Epithelial cell of esophagus (primary cell): ENCODE measurements around the gene COQ9.
"Not testable (repeated sequence)": the region's sequence is repeated elsewhere in the genome, so short reads cannot be mapped to it uniquely, and the experiment has no call there.

Source experiments
- DNase-seq: peaks from one replicate; pipeline ENCODE4 v3.0.0; 2010; ENCODE audit warnings: low read depth
- H3K4me3 ChIP-seq: 2 replicates; pipeline ENCODE4 v1.5.1; 2011; ENCODE audit warnings: mild to moderate bottlenecking, low read length, control low read depth
- CTCF ChIP-seq: IDR thresholded peaks from 2 replicates; pipeline ENCODE4 v1.5.1; 2011; ENCODE audit warnings: low read depth, mild to moderate bottlenecking, low read length, control low read depth, inconsistent platforms; ENCODE audit not compliant: insufficient read depth; ENCODE audit errors: missing control alignments

The COQ9 gene

GRCh38 chr16:57427307-57427706 is 20.0 kb upstream of the COQ9 start:
- no peak overlapping the region for H3K4me3 ChIP-seq
- no peak for TF ChIP-seq CTCF
- no peak for DNase-seq

- no peak for DNase-seq
- no peak for TF ChIP-seq CTCF
- H3K4me3 ChIP-seq, result no peak overlapping the region
These were observed 19.5 kb upstream of the COQ9 start for GRCh38 chr16:57427824-57428223.

GRCh38 chr16:57430955-57431354 is 16.3 kb upstream of the COQ9 start:
- no peak for TF ChIP-seq CTCF
- no peak for DNase-seq
- no peak overlapping the region for H3K4me3 ChIP-seq

- TF ChIP-seq CTCF, result no peak
- DNase-seq, result no peak
- H3K4me3 ChIP-seq, result no peak overlapping the region
These were observed 14.8 kb upstream of the COQ9 start for GRCh38 chr16:57432505-57432904.

DNA sequence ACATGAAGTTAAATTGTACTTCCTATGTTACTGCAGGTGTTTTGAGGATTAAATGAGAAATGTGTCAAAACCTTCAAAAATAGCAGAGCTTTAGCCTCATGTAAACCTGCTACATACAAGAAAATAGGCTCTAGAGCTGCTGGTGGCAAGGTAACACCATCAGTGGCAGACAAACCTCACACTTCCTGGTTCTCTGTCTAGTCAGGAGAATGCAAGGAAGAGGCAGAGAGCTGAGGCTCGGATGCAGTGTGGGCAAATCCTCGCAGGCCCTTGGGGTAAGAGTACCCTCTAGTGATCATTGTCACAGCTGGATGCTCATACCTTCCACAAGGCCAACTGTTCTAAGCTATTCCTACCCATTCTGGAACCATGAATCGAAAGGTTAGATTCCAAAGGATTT is 14.3 kb upstream of the COQ9 start:
- no peak overlapping the region for H3K4me3 ChIP-seq
- DNase-seq, result no peak
- no peak for TF ChIP-seq CTCF

GRCh38 chr16:57434003-57434402 is 13.3 kb upstream of the COQ9 start:
- H3K4me3 ChIP-seq, result no peak overlapping the region
- TF ChIP-seq CTCF, result no peak
- no peak for DNase-seq

DNA sequence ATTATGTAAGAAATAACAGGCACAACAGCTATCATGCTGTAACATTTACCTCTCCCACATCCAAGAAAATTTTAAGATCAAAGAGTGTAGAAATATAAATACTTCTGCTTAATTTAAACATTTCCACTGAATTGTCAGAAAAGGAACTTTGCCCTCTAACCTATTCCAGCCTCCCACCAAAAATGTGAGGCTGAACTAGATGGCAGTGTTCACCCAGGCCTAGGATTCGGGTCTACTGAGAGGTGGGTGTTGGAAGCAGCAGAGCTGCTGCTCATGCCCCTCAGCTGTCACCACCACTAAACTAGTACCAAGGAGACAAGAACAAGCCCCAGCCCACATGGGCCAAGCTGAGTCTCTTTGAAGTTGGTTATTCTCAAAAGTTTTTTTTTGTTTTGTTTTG is 11.4 kb upstream of the COQ9 start:
- no peak for TF ChIP-seq CTCF
- DNase-seq, result no peak
- H3K4me3 ChIP-seq, result no peak overlapping the region

DNA sequence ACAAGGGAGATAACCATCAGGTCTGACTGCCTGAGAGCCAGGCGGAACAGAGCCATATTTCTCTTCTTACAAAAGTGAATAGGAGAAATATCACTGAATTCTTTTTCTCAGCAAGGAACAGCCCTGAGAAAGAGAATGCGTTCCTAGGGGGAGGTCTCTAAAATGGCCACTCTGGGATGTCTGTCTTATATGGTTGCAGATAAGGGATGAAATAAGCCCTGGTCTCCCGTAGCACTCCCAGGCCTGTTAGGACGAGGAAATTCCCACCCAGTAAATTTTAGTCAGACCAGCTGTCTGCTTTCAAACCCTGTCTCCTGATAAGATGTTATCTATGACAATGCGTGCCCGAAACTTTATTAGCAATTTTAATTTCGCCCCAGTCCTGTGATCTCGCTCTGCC is 7.3 kb upstream of the COQ9 start:
- DNase-seq, H3K4me3 ChIP-seq: not testable (repeated sequence)

GRCh38 chr16:57440551-57440950 is 6.7 kb upstream of the COQ9 start:
- not testable (repeated sequence) for H3K4me3 ChIP-seq, DNase-seq
